DND-41 (cell line): ENCODE results near the gene PHF21B.

Source experiments
- EZH2 ChIP-seq: IDR thresholded peaks from 3 replicates; pipeline ENCODE4 v1.6.1; 2012; ENCODE audit warnings: borderline replicate concordance, low read depth, mild to moderate bottlenecking, moderate library complexity, low read length, inconsistent platforms; ENCODE audit not compliant: severe bottlenecking
- TF ChIP-seq, protein P1 (sequence below): IDR thresholded peaks from 2 replicates; pipeline ENCODE4 v1.5.1; 2012; ENCODE audit warnings: borderline replicate concordance, low read length, moderate library complexity, mild to moderate bottlenecking; ENCODE audit not compliant: poor library complexity, severe bottlenecking; ENCODE audit errors: extremely low read depth

DNA sequence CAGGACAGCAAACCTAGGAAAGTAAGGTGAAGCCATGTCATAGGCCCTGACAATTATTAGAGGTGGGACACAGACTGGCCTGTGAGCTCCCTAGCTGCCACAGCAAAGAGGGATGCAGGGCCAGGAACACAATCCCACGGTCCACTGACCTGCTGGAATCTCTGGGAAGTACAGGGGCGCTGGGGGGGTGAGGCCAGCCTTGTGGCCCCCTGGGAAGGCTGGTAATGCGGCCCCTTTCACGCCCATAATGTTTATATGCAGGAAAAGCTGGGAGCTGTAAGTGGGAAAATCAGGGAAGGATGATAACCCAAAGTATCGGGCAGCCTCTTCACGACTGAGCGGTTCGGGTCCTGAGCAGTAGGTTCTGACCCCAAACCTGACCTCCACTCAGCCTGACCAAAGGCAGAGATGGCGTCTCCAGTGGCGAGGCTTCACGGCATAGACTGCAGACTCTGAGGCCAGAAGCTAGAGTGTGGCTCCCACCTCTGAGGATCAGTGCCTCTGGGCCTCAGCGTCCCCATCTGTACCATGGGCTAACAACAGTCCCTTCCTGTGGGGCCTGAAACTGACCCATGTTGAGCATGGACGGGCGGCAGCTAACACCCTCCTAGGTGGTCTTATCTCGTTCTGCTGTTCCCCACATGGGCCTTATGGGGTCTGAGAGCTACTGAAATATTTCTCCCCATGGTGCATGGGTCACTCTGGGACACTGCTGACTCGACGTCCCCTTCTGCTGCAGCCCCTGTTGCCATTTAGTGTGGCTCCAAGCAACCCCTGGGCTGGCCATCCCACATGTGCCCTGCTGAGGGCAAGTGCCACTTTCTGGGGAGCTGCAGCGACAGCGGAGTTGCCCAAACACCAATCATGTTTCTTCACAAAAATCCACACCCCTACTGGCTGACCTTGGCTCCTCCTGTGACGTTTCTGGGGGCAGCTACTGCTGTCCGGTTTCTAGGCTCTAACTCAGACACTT, 101.8 kb downstream of the PHF21B start:
- TF ChIP-seq, protein P1, sequence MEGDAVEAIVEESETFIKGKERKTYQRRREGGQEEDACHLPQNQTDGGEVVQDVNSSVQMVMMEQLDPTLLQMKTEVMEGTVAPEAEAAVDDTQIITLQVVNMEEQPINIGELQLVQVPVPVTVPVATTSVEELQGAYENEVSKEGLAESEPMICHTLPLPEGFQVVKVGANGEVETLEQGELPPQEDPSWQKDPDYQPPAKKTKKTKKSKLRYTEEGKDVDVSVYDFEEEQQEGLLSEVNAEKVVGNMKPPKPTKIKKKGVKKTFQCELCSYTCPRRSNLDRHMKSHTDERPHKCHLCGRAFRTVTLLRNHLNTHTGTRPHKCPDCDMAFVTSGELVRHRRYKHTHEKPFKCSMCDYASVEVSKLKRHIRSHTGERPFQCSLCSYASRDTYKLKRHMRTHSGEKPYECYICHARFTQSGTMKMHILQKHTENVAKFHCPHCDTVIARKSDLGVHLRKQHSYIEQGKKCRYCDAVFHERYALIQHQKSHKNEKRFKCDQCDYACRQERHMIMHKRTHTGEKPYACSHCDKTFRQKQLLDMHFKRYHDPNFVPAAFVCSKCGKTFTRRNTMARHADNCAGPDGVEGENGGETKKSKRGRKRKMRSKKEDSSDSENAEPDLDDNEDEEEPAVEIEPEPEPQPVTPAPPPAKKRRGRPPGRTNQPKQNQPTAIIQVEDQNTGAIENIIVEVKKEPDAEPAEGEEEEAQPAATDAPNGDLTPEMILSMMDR, result no peak
- TF ChIP-seq EZH2, result no peak
